Measurements from ENCODE around the gene CMC1.

DNA sequence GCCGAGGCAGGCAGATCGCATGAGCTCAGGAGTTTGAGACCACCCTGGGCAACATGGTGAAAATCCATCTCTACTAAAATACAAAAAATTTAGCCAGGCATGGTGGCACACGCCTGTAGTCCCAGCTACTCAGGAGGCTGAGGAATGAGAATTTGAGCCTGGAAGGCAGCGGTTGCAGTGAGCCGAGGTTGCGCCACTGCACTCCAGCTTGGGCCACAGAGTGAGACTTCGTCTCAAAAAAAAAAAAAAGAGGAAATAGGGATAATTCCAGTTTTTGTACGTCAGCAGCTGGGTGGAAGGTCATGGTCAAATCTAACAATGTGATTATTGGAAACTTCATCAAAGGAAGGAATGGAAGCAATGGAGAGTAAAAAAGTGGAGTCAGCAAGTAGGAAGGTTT, 3.1 kb downstream of the CMC1 start:
- TF ChIP-seq, protein P1, sequence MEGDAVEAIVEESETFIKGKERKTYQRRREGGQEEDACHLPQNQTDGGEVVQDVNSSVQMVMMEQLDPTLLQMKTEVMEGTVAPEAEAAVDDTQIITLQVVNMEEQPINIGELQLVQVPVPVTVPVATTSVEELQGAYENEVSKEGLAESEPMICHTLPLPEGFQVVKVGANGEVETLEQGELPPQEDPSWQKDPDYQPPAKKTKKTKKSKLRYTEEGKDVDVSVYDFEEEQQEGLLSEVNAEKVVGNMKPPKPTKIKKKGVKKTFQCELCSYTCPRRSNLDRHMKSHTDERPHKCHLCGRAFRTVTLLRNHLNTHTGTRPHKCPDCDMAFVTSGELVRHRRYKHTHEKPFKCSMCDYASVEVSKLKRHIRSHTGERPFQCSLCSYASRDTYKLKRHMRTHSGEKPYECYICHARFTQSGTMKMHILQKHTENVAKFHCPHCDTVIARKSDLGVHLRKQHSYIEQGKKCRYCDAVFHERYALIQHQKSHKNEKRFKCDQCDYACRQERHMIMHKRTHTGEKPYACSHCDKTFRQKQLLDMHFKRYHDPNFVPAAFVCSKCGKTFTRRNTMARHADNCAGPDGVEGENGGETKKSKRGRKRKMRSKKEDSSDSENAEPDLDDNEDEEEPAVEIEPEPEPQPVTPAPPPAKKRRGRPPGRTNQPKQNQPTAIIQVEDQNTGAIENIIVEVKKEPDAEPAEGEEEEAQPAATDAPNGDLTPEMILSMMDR (IDR thresholded peaks at IDR 0.05; ENCODE audit: low read depth, low read length): no peak
- no peak for TF ChIP-seq EZH2phosphoT487 (IDR thresholded peaks at IDR 0.05; ENCODE audit: low read depth)

Data from OCI-LY3 (cell line).